HUES64 (cell line): ENCODE measurements around the gene BRD4.

Experiments
- H3K27ac ChIP-seq: 2 replicates; pipeline ENCODE4 v1.7.0; 2013; ENCODE audit warnings: low read depth, low read length, inconsistent platforms
- H3K27me3 ChIP-seq: 2 replicates; pipeline ENCODE4 v1.6.1; 2013; ENCODE audit warnings: mild to moderate bottlenecking, low read length; ENCODE audit not compliant: insufficient read depth
- H3K36me3 ChIP-seq: 2 replicates; pipeline ENCODE4 v1.6.1; 2013; ENCODE audit warnings: mild to moderate bottlenecking, low read length; ENCODE audit not compliant: insufficient read depth
- H3K4me1 ChIP-seq: 2 replicates; pipeline ENCODE4 v1.6.1; 2013; ENCODE audit warnings: mild to moderate bottlenecking, low read length, moderate library complexity; ENCODE audit not compliant: insufficient read depth
- H3K4me3 ChIP-seq: 2 replicates; pipeline ENCODE4 v1.5.1; 2013; ENCODE audit warnings: mild to moderate bottlenecking, low read length, moderate library complexity
- H3K9ac ChIP-seq: 2 replicates; pipeline ENCODE4 v1.6.1; 2013; ENCODE audit warnings: mild to moderate bottlenecking, low read depth, low read length
- H3K9me3 ChIP-seq: 2 replicates; pipeline ENCODE4 v1.6.1; 2013; ENCODE audit warnings: low read depth, low read length; ENCODE audit not compliant: insufficient read depth
- WGBS: fragments of 150-250, 120-280 bp; methylation state at CpG from one replicate; pipeline ENCODE4 v1.1.7; 2013; ENCODE audit warnings: missing lambda C conversion rate; 5-methylcytosine and 5-hydroxymethylcytosine counted together

BRD4 gene

DNA sequence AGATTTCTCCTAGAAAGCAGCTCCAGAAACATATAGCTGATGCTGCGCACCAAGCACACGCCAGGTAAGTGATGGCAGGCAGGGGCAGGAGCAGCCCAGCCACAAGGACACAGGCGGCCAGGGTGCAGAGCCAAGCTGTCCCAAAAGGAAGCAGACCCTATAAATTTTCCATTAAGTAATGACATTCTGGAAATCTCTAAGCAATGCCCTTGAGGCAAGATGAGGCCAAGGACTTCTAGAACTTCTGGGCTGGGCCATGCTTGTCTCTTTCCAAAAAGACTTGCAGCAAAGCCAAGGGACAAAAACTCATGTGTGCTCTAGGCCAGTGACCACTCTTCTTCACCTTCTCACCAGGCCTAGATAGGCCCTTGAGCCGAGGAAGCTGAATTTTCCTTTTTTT lies 57.9 kb downstream of the BRD4 start:
- Histone ChIP-seq H3K36me3 (peaks cover 45% of the 10 kb centered on the region), H3K27me3 (no peaks in the 10 kb centered on the region), H3K27ac (no peak overlapping the region), H3K4me1 (peaks cover 4% of the 10 kb centered on the region), H3K4me3 (no peak overlapping the region), H3K9me3 (no peaks in the 10 kb centered on the region), H3K9ac (no peak overlapping the region)
- 96% methylated on average over 4 of the region's 4 CpGs for WGBS

DNA sequence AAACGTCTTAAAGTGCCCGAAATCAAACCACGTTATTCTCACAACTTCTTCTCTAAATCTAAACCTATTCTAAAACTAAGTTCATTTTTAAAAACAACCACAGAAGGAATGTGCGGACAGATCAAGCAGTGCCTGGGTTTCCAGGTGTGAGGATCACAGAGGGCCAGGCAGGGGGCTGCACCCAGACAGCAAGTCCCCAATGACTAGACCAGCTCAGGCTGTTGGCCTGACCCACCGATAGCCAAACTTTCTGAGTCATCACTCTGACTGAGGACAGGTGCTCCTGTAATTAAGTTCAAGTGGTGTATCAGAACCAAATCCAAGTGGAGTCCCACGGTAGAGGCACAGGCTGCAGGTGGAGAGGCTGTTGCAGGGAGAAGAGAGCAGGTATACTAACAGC lies 62.5 kb downstream of the BRD4 start:
- Histone ChIP-seq H3K4me1 (no peaks in the 10 kb centered on the region), H3K4me3 (no peak overlapping the region), H3K27me3 (no peaks in the 10 kb centered on the region), H3K9me3 (no peaks in the 10 kb centered on the region), H3K36me3 (peaks cover 86% of the 10 kb centered on the region), H3K27ac (no peak overlapping the region), H3K9ac (no peak overlapping the region)
- WGBS, result 94% methylated on average over 6 of the region's 6 CpGs

DNA sequence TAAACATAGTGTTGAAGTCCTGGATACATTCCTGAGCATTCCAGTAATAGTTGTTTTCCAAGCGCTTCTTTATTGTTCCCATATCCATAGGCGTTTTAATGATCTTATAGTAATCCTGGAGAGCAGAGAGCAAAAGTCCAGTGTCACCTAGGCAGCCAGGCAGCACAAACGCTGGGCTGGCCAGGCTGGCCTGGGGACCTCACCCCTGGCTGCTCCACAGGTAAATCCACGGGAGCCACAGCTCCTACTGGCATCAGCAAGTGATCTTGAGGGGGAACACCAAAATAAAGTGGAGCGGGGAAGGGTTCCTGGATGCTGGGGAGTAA lies 63.4 kb downstream of the BRD4 start:
- 94% methylated on average over 5 of the region's 5 CpGs for WGBS
- H3K27me3 ChIP-seq, result no peaks in the 10 kb centered on the region
- H3K4me3 ChIP-seq, result no peak overlapping the region
- H3K36me3 ChIP-seq, result peaks cover 95% of the 10 kb centered on the region
- H3K27ac ChIP-seq, result no peak overlapping the region
- no peaks in the 10 kb centered on the region for H3K9me3 ChIP-seq
- no peak overlapping the region for H3K9ac ChIP-seq
- H3K4me1 ChIP-seq, result no peaks in the 10 kb centered on the region

DNA sequence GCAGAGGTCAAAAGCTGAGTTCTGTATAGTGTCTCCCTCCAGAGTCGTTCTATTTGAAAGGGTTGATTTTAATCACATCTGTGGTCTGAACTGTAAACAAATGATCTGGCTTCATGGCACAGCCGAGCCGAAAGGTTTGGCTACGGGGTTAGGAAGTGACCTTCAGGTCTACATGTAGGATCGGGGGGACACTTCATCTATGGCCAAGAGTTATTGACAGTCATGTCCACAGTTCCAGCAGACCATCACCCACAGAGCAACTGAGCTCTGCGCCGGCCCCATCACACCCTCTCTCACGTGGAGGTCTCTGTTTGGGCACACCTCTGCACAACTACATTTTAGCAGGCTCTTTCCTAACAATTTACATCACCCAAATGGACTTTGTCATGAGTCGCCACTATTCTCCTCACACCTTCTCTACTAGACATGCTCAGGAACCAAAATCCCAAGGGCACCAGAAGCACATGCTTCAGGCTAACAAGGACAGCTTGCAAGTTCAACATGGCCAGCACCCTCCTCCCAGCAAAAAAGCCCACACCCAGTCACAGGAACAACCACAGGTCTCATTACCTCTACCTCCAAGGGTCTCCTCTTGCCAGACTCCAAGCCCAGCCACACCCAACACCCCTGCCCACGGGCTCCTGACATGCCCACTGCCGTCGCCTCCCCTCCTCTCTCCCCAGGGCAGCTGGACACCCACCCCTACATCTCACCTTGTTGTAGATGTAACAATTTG lies 64.0 kb downstream of the BRD4 start:
- Histone ChIP-seq H3K9ac (no peak overlapping the region), H3K27me3 (no peaks in the 10 kb centered on the region), H3K27ac (no peak overlapping the region), H3K36me3 (peaks cover 98% of the 10 kb centered on the region), H3K4me3 (no peak overlapping the region), H3K9me3 (no peaks in the 10 kb centered on the region), H3K4me1 (no peaks in the 10 kb centered on the region)
- WGBS, result 94% methylated on average over 12 of the region's 12 CpGs

DNA sequence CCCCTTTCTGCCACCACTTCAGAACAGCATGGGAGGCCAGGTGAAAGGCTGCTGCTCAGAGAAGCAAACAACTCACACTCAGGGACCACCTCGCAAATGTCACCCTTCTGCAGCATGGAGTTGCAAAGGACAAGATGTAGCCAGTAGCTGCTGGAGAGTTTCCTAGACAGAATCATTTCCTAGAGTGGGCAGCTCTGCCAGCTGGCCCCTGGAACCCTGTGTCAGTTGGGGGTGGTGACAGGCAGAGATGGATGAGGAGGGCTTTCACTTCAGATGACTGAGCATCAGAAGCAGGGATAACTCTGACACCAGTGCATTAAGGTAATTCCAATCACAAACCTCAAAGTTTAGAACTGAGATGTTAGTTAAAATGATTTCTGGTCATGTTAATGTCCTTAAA lies 65.7 kb downstream of the BRD4 start:
- Histone ChIP-seq H3K9ac (no peak overlapping the region), H3K4me3 (no peak overlapping the region), H3K9me3 (no peaks in the 10 kb centered on the region), H3K27ac (no peak overlapping the region), H3K27me3 (no peaks in the 10 kb centered on the region), H3K36me3 (peaks cover 98% of the 10 kb centered on the region), H3K4me1 (no peaks in the 10 kb centered on the region)
- WGBS, result 100% methylated on average over 1 of the region's 1 CpG

DNA sequence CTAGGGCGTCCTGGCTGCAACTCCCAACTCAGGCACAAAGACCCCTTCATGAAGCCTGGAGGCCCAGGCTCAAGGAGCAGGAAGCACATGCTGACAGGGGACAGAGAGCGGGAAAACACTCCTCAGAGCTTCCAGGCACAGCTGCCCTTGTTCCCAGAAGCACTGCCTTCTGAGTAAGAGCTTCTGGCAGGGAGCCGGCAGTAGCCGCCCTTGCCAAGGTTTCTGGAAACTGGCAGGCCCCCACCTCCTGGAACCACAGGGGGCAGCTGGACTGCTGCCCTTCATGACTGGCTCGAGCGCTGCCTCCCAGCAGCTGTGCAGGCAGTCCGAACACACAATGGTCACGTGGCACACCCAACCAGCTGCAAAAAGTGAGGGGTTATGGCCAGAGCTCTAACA lies 66.5 kb downstream of the BRD4 start:
- 95% methylated on average over 8 of the region's 8 CpGs for WGBS
- H3K36me3 ChIP-seq, result peaks cover 96% of the 10 kb centered on the region
- no peaks in the 10 kb centered on the region for H3K9me3 ChIP-seq
- H3K4me3 ChIP-seq, result no peak overlapping the region
- no peaks in the 10 kb centered on the region for H3K27me3 ChIP-seq
- H3K9ac ChIP-seq, result no peak overlapping the region
- no peak overlapping the region; the same call in 1 of the 2 replicates for H3K27ac ChIP-seq
- H3K4me1 ChIP-seq, result no peaks in the 10 kb centered on the region

DNA sequence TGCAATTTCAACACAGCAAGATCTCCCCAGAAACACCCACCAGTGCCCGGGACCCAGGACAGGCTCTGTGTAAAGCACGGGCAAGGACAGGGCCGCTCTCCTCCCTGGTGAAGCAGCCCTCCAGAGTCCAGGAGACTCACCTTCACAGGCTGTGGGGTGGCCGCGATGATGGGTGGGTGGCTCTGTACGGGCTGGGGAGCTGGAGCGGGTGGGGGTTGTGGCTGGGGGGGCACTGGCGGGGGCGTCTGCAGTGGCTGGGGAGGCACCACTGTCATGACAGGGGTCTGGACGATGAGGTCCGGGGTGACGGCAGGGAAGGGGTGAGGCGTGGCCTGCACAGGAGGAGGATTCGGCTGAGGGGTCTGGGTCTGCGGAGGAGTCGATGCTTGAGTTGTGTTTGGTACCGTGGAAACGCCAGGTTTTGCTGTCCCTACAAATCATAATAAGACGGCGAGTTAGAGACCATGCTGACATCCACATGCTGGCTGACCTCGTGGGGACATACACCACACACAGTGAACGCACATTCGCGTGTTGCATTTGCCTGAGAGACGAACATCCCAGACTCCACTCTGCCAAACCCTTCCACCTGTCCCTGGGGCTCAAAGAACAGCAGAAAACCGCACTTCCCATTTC lies 67.0 kb downstream of the BRD4 start:
- Histone ChIP-seq H3K9ac (no peak overlapping the region), H3K4me1 (no peaks in the 10 kb centered on the region), H3K36me3 (peaks cover 96% of the 10 kb centered on the region), H3K27me3 (no peaks in the 10 kb centered on the region), H3K4me3 (no peak overlapping the region), H3K9me3 (no peaks in the 10 kb centered on the region), H3K27ac (no peak overlapping the region; the same call in 1 of the 2 replicates)
- 94% methylated on average over 26 of the region's 26 CpGs for WGBS

DNA sequence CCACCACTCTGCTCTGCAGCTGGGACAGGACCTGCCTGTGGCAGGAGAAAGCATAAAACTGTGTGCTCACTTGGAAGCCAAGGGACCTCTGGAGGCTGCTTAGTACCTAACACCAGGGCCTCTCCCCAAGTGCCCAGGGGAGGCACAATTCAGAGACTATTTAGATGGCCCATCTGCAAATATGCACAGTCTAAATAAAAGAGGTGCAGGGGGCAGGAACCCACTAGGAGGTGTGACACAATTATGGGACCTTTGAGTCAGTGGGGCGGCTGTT lies 67.5 kb downstream of the BRD4 start:
- Histone ChIP-seq H3K4me1 (no peaks in the 10 kb centered on the region), H3K36me3 (peaks cover 96% of the 10 kb centered on the region), H3K27me3 (no peaks in the 10 kb centered on the region), H3K9me3 (no peaks in the 10 kb centered on the region), H3K9ac (no peak overlapping the region), H3K27ac (no peak overlapping the region), H3K4me3 (no peak overlapping the region)
- WGBS, result 93% methylated on average over 1 of the region's 1 CpG

DNA sequence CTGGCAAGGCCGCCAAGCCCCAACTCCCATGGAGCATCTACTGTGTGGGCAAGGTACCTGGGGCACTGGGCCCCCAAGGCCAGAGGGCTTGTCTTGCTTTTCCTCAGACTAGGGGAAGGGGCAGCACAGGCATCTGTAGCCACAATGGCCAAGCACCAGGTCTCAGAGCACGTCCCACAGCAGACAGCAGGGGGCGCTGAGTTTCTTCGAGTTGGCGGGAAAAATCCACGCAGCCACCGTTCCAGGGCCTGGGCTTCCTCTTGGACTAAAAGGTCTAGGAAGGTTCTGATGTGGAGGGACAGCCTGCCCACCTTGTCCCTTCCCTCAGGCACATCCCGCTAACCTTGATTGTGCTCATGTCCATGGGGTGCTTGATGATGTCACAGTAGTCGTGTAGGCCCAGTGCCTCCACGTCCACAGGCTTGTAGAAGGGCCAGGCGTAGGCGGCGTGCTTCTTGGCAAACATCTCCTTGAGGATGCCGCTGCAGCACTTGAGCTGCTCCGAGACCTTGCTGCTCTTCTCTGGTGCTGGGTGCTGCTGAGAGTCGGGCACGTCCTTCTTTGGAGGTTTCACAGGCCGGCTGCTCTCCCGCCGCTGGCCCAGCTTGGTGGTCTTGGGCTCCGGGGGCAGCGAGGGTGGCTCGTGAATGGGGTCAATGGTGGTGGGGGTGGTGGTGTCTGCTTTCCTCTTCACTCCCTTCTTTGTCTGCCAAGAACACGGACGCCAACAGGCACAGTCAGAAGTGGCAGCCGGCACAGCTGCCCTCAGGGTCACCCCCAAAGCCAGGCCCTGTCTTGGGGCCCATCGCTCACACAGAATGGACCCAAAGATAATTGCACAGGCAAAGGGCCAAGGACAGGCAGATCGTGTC lies 68.0 kb downstream of the BRD4 start:
- Histone ChIP-seq H3K9ac (no peak overlapping the region), H3K4me3 (no peak overlapping the region), H3K27me3 (no peaks in the 10 kb centered on the region), H3K9me3 (no peaks in the 10 kb centered on the region), H3K4me1 (no peaks in the 10 kb centered on the region), H3K27ac (no peak overlapping the region), H3K36me3 (peaks cover 96% of the 10 kb centered on the region)
- WGBS, result 86% methylated on average over 28 of the region's 28 CpGs

DNA sequence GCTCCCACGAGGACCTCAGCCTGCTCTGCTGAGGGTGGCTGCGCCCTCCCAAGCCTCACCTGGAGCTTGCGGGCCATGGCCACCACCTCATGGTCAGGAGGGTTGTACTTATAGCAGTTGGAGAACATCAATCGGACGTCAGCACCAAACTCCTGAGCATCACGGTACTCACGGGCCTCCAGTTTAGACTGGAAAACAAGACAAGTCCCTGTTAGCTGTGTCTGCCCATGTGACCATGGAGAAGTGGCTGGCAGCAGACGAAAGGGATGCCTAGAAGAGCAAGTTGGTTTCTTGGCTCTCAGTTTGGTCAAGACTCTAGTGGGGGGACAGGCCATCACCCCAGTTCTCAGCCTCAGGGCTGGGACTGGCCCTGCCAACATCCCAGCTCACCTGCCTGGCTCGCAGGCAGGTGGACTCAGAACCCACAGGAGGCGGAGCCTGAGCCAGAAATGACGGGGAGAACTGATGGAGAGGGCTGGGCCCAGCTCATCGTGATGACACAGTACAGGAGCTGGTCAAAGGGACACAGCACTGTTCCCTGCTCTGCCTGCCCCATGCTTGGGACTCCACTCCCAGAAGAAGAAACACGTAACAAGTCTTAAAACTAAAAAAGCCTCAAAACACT lies 68.9 kb downstream of the BRD4 start:
- Histone ChIP-seq H3K27ac (no peak overlapping the region), H3K4me3 (no peak overlapping the region), H3K36me3 (peaks cover 96% of the 10 kb centered on the region), H3K9ac (no peak overlapping the region), H3K9me3 (no peaks in the 10 kb centered on the region), H3K27me3 (no peaks in the 10 kb centered on the region), H3K4me1 (no peaks in the 10 kb centered on the region)
- WGBS, result 96% methylated on average over 13 of the region's 13 CpGs

DNA sequence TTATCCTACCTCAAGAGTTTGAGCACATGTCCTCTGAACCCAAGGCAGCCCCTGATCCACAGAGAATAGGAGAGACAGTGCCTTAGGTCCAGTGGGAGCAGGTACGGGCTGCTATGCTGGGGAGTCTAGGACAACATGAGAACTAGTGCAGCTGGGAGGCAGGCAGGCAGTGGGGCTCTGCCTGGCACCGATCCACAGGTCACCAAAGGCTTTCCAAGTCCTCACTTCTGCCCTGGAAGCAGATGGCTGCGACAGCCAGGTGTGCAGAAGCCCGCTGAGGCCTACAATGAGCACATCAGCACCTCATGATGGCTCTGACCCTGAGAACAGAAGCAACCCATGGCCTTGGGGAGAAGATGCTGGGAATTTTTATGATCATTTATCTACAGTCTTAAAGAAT lies 70.3 kb downstream of the BRD4 start:
- Histone ChIP-seq H3K9ac (no peak overlapping the region), H3K36me3 (peaks cover 98% of the 10 kb centered on the region), H3K4me3 (no peak overlapping the region), H3K27me3 (no peaks in the 10 kb centered on the region), H3K4me1 (no peaks in the 10 kb centered on the region), H3K9me3 (no peaks in the 10 kb centered on the region), H3K27ac (no peak overlapping the region)
- WGBS, result 96% methylated on average over 4 of the region's 4 CpGs
